Measurements from ENCODE around the gene MBD4. TPM values are rescaled to one million over a fixed set of nuclear protein-coding genes. Genes with fewer than 3 reads are reported as not detected.
A peak's percentile ranks its signal among the peaks of the same experiment; 100 is the strongest.

MBD4 gene
- total RNA-seq, 2 experiments from 2014 or later: 38.9 to 44.5 TPM

GRCh38 chr3:129432671-129433070 is 7.1 kb downstream of the MBD4 start:
- Mint-ChIP-seq H3K4me1 (ENCODE audit: low read depth) (peaks cover 52% of the 10 kb centered on the region), H3K27me3 (no peaks in the 10 kb centered on the region), H3K9me3 (no peaks in the 10 kb centered on the region), H3K4me3 (no peak overlapping the region), H3K36me3 (ENCODE audit: low read depth) (peaks cover 64% of the 10 kb centered on the region), H3K27ac (peak overlapping the region; percentile 2)
- POLR2A ChIA-PET: interaction anchor here (0.6 to 2.0 kb wide), 3 partner anchors 9 to 116 kb away, joined by 3 to 7 read pairs (median 3); a partner anchor contains a TSS
- intact Hi-C loops (cut with micrococcal nuclease): no loop called here
- ATAC-seq: no peak
- DNase-seq: no peak
- CTCF ChIA-PET: interaction anchor here (1.6 kb wide), 1 partner anchor 49 kb away, joined by 6 read pairs; no protein-coding TSS in a partner anchor
- no peak for TF ChIP-seq CTCF (IDR thresholded peaks at IDR 0.05)

GRCh38 chr3:129432036-129432435 is 7.7 kb downstream of the MBD4 start:
- ChIA-PET CTCF (no interaction called here), POLR2A (interaction anchor here (0.7 to 2.0 kb wide), 2 partner anchors 9 to 116 kb away, joined by 4 to 7 read pairs; a partner anchor contains a TSS)
- Mint-ChIP-seq H3K4me1 (ENCODE audit: low read depth) (peaks cover 48% of the 10 kb centered on the region), H3K4me3 (no peak overlapping the region), H3K27ac (peak overlapping the region; percentile 15), H3K36me3 (ENCODE audit: low read depth) (peaks cover 60% of the 10 kb centered on the region), H3K27me3 (peaks cover 2% of the 10 kb centered on the region), H3K9me3 (no peaks in the 10 kb centered on the region)
- DNase-seq (no peak), ATAC-seq (no peak)
- no peak for TF ChIP-seq CTCF (IDR thresholded peaks at IDR 0.05)
- intact Hi-C loops (cut with micrococcal nuclease): no loop called here

- intact Hi-C loops (cut with micrococcal nuclease): no loop called here
- Mint-ChIP-seq H3K4me1 (ENCODE audit: low read depth) (peaks cover 35% of the 10 kb centered on the region), H3K9me3 (no peaks in the 10 kb centered on the region), H3K27ac (peak overlapping the region; percentile 36), H3K4me3 (no peak overlapping the region), H3K36me3 (ENCODE audit: low read depth) (peaks cover 43% of the 10 kb centered on the region), H3K27me3 (peaks cover 2% of the 10 kb centered on the region)
- ATAC-seq (no peak), DNase-seq (no peak)
- ChIA-PET POLR2A (interaction anchor here (0.9 to 3.5 kb wide), 5 partner anchors 10 to 114 kb away, joined by 3 to 35 read pairs (median 7); partner anchors contain the start of genes IFT122 and MBD4), CTCF (interaction anchor here (1.1 to 2.2 kb wide), 2 partner anchors 10 to 46 kb away, joined by 3 to 11 read pairs; partner anchors contain the start of genes IFT122 and MBD4)
- no peak for TF ChIP-seq CTCF (IDR thresholded peaks at IDR 0.05)
Observed at GRCh38 chr3:129429602-129430001, 10.1 kb downstream of the MBD4 start.

GRCh38 chr3:129429080-129429451 is 10.7 kb downstream of the MBD4 start:
- Mint-ChIP-seq H3K36me3 (ENCODE audit: low read depth) (peaks cover 40% of the 10 kb centered on the region), H3K4me1 (ENCODE audit: low read depth) (peaks cover 37% of the 10 kb centered on the region), H3K9me3 (no peaks in the 10 kb centered on the region), H3K27me3 (peaks cover 2% of the 10 kb centered on the region), H3K4me3 (peak overlapping the region; percentile 61), H3K27ac (peak overlapping the region; percentile 58)
- DNase-seq (peak; percentile 22), ATAC-seq (peak; percentile 3)
- TF ChIP-seq CTCF (IDR thresholded peaks at IDR 0.05): no peak
- ChIA-PET CTCF (interaction anchor here (1.1 to 2.2 kb wide), 2 partner anchors 11 to 45 kb away, joined by 3 to 11 read pairs; partner anchors contain the start of genes IFT122 and MBD4), POLR2A (interaction anchor here (0.7 to 3.5 kb wide), 7 partner anchors 10 to 113 kb away, joined by 3 to 35 read pairs (median 7); partner anchors contain the start of genes IFT122 and MBD4)
- intact Hi-C loops (cut with micrococcal nuclease): no loop called here

- peak within 1 kb of the TSS; percentile 61 for H3K4me3 Mint-ChIP-seq
- intact Hi-C loops (cut with micrococcal nuclease): no loop called here
- DNase-seq (peak; percentile 93), ATAC-seq (peak; percentile 96)
- ChIA-PET POLR2A (interaction anchor here (0.7 to 3.5 kb wide), 9 partner anchors 11 to 113 kb away, joined by 3 to 35 read pairs (median 6); partner anchors contain the start of genes IFT122 and MBD4), CTCF (interaction anchor here (1.4 to 2.2 kb wide), 2 partner anchors 11 to 45 kb away, joined by 8 to 11 read pairs; partner anchors contain the start of genes IFT122 and MBD4)
- peaks cover 35% of the 10 kb centered on the region for H3K36me3 Mint-ChIP-seq (ENCODE audit: low read depth)
- H3K27me3 Mint-ChIP-seq: peaks cover 2% of the 10 kb centered on the region
- no peak for TF ChIP-seq CTCF (IDR thresholded peaks at IDR 0.05)
- peaks cover 36% of the 10 kb centered on the region for H3K4me1 Mint-ChIP-seq (ENCODE audit: low read depth)
- H3K27ac Mint-ChIP-seq: peak within 1 kb of the TSS; percentile 58
- no peaks in the 10 kb centered on the region for H3K9me3 Mint-ChIP-seq
Observed at GRCh38 chr3:129428376-129429079, 11.2 kb downstream of the MBD4 start, which contains the start of gene EFCAB12. TSS of gene EFCAB12 (minus strand) at chr3:129428636. CDS start at chr3:129428488, 148 bp downstream.

Measured in activated CD8-positive, alpha-beta T cell treated with anti-CD3 and anti-CD28 coated beads for 36 hours (primary cell).